ENCODE measurements around the gene VAMP3. TPM values are rescaled to one million over a fixed set of nuclear protein-coding genes. Genes with fewer than 3 reads are reported as not detected.

VAMP3 gene
- polyA plus RNA-seq (ENCODE audit: insufficient read depth in 1 of 5, insufficient read length in 5 of 5, low replicate concordance in 1 of 5), result 100 to 1,000 TPM; 105 to 142 (median 122) TPM
- long read RNA-seq, donor 1, transcript VAMP3-202 (5 exons, 954 nt), result minor isoform, 6 of 62 reads
- long read RNA-seq, donor 1, transcript VAMP3-201 (5 exons, 2,205 nt), result major isoform, 49 of 62 reads
- long read RNA-seq, donor 1, partial matches to known transcripts, result 7 of 62 reads
- long read RNA-seq, donor 1, other reads (novel, unspliced or antisense), result 0 of 62 reads
- long read RNA-seq, donor 2, transcript VAMP3-201 (5 exons, 2,205 nt), result major isoform, 28 of 29 reads
- long read RNA-seq, donor 2, partial matches to known transcripts, result 0 of 29 reads
- long read RNA-seq, donor 2, other reads (novel, unspliced or antisense), result 0 of 29 reads
- long read RNA-seq, donor 3, transcript VAMP3-201 (5 exons, 2,205 nt), result major isoform, 39 of 42 reads
- long read RNA-seq, donor 3, partial matches to known transcripts, result 0 of 42 reads
- long read RNA-seq, donor 3, other reads (novel, unspliced or antisense), result 0 of 42 reads
- long read RNA-seq, donor 4, transcript VAMP3-201 (5 exons, 2,205 nt), result major isoform, 31 of 81 reads
- long read RNA-seq, donor 4, partial matches to known transcripts, result 48 of 81 reads
- long read RNA-seq, donor 4, other reads (novel, unspliced or antisense), result 0 of 81 reads
- long read RNA-seq, donor 5, transcript VAMP3-201 (5 exons, 2,205 nt), result major isoform, 54 of 57 reads
- long read RNA-seq, donor 5, partial matches to known transcripts, result 0 of 57 reads
- long read RNA-seq, donor 5, other reads (novel, unspliced or antisense), result 0 of 57 reads
- long read RNA-seq, donor 6, transcript VAMP3-201 (5 exons, 2,205 nt), result major isoform, 50 of 98 reads
- long read RNA-seq, donor 6, partial matches to known transcripts, result 44 of 98 reads
- long read RNA-seq, donor 6, other reads (novel, unspliced or antisense), result 0 of 98 reads
- long read RNA-seq, donor 7, transcript VAMP3-201 (5 exons, 2,205 nt), result major isoform, 21 of 24 reads
- long read RNA-seq, donor 7, partial matches to known transcripts, result 0 of 24 reads
- long read RNA-seq, donor 7, other reads (novel, unspliced or antisense), result 0 of 24 reads
- long read RNA-seq, donor 8, transcript VAMP3-201 (5 exons, 2,205 nt), result major isoform, 23 of 23 reads
- long read RNA-seq, donor 8, partial matches to known transcripts, result 0 of 23 reads
- long read RNA-seq, donor 8, other reads (novel, unspliced or antisense), result 0 of 23 reads

GRCh38 chr1:7770997-7771822, at the start of gene VAMP3:
Gene VAMP3, plus strand, starts transcription at chr1:7771296. Its CDS starts 88 bp downstream, at chr1:7771384.
- peak; percentile 84 to 88 for DNase-seq

- no peak for DNase-seq
These were observed 49.0 kb upstream of the VAMP3 start for GRCh38 chr1:7721940-7722669.

GRCh38 chr1:7722670-7723012, 48.5 kb upstream of the VAMP3 start:
- DNase-seq, result no peak

GRCh38 chr1:7726623-7727022, 44.5 kb upstream of the VAMP3 start:
- DNase-seq, result no peak

- DNase-seq, result no peak
These were observed 43.2 kb upstream of the VAMP3 start for GRCh38 chr1:7727809-7728471.

- no peak for DNase-seq
These were observed 41.3 kb upstream of the VAMP3 start for GRCh38 chr1:7729761-7730160.

- DNase-seq, result no peak
These were observed 38.8 kb upstream of the VAMP3 start for GRCh38 chr1:7732331-7732730.

- DNase-seq, result no peak
These were observed 37.8 kb upstream of the VAMP3 start for GRCh38 chr1:7733276-7733675.

GRCh38 chr1:7738044-7738443, 33.1 kb upstream of the VAMP3 start:
- DNase-seq, result no peak

- DNase-seq, result no peak
These were observed 27.8 kb upstream of the VAMP3 start for GRCh38 chr1:7743346-7743745.

- no peak for DNase-seq
These were observed 26.2 kb upstream of the VAMP3 start for GRCh38 chr1:7744882-7745281.

- DNase-seq, result no peak
These were observed 25.3 kb upstream of the VAMP3 start for GRCh38 chr1:7745783-7746182.

- no peak for DNase-seq
These were observed 23.5 kb upstream of the VAMP3 start for GRCh38 chr1:7747605-7748004.

GRCh38 chr1:7749126-7749525, 22.0 kb upstream of the VAMP3 start:
- no peak for DNase-seq

- DNase-seq, result no peak
These were observed 19.9 kb upstream of the VAMP3 start for GRCh38 chr1:7751174-7751573.

- peak; percentile 65 to 77 for DNase-seq
These were observed 18.3 kb upstream of the VAMP3 start for GRCh38 chr1:7752512-7753417.

GRCh38 chr1:7753641-7754040, 17.5 kb upstream of the VAMP3 start:
- DNase-seq, result no peak

GRCh38 chr1:7754234-7754633, 16.9 kb upstream of the VAMP3 start:
- no peak for DNase-seq

- DNase-seq, result no peak
These were observed 15.6 kb upstream of the VAMP3 start for GRCh38 chr1:7755448-7755847.

Measured in right lung (tissue), 10 donors.